Occipital lobe (tissue), 2 donors: Measurements from ENCODE around the gene LRBA. TPM values are rescaled to one million over a fixed set of nuclear protein-coding genes. Genes with fewer than 3 reads are reported as not detected.
"Not testable (repeated sequence)": the region's sequence is repeated elsewhere in the genome, so short reads cannot be mapped to it uniquely, and the experiment has no call there.

ENCODE experiments used
- DNase-seq: peaks from one replicate; lab custom pipeline; 2025; lab: John Stamatoyannopoulos, UW
- total RNA-seq: library from RNA; depleted of rRNA; stranded (reverse); fragments of >200 nt; gene quantifications from one replicate; pipeline ENCODE4 v1.2.3, GENCODE V29; 2014

LRBA gene
- total RNA-seq, 1 donor from 2014 or later = 25.3 TPM

GRCh38 chr4:150514709-150515108 is 500.4 kb downstream of the LRBA start:
- no peak for DNase-seq

- DNase-seq = no peak
Observed at GRCh38 chr4:150510176-150510865, 504.8 kb downstream of the LRBA start.

GRCh38 chr4:150507656-150508055 is 507.4 kb downstream of the LRBA start:
- not testable (repeated sequence) for DNase-seq

- no peak for DNase-seq
Observed at GRCh38 chr4:150501983-150502382, 513.1 kb downstream of the LRBA start.

GRCh38 chr4:150501009-150501727 is 513.9 kb downstream of the LRBA start:
- no peak for DNase-seq

GRCh38 chr4:150497612-150498011 is 517.5 kb downstream of the LRBA start:
- DNase-seq = no peak

GRCh38 chr4:150495550-150495949 is 519.5 kb downstream of the LRBA start:
- no peak for DNase-seq

GRCh38 chr4:150493851-150494250 is 521.2 kb downstream of the LRBA start:
- no peak for DNase-seq

- no peak for DNase-seq
Observed at GRCh38 chr4:150491132-150492049, 523.7 kb downstream of the LRBA start.

GRCh38 chr4:150482581-150482980 is 532.5 kb downstream of the LRBA start:
- no peak for DNase-seq

GRCh38 chr4:150479657-150480056 is 535.4 kb downstream of the LRBA start:
- DNase-seq = no peak

- DNase-seq = no peak
Observed at GRCh38 chr4:150477869-150478268, 537.2 kb downstream of the LRBA start.

GRCh38 chr4:150476776-150477175 is 538.3 kb downstream of the LRBA start:
- no peak for DNase-seq

- DNase-seq = no peak
Observed at GRCh38 chr4:150475763-150476162, 539.3 kb downstream of the LRBA start.

GRCh38 chr4:150464523-150464922 is 550.6 kb downstream of the LRBA start:
- DNase-seq = no peak

- DNase-seq = no peak
Observed at GRCh38 chr4:150462743-150463142, 552.3 kb downstream of the LRBA start.

- no peak for DNase-seq
Observed at GRCh38 chr4:150461957-150462356, 553.1 kb downstream of the LRBA start.

GRCh38 chr4:150457802-150458201 is 557.3 kb downstream of the LRBA start:
- no peak for DNase-seq

GRCh38 chr4:150451883-150452282 is 563.2 kb downstream of the LRBA start:
- no peak for DNase-seq

GRCh38 chr4:150447356-150447755 is 567.7 kb downstream of the LRBA start:
- no peak for DNase-seq

GRCh38 chr4:150439451-150439933 is 575.6 kb downstream of the LRBA start:
- DNase-seq = no peak
